Heart left ventricle (tissue), 13 donors: ENCODE data around the gene CDH23.

Source experiments
- CTCF ChIP-seq, 12 donors: fragments of 200-600 bp; sonication (generic) in 4 of 12; IDR thresholded peaks; one replicate each; pipeline versions ENCODE4 v1.5.0 to v1.8.0; 2018 to 2022; ENCODE audit warnings: antibody characterized with exemption in 12 of 12, mild to moderate bottlenecking in 5 of 12
- POLR2A ChIP-seq, 2 donors: fragments of 450-650 bp; IDR thresholded peaks; one replicate each; pipeline ENCODE4 v1.6.1; 2017; ENCODE audit warnings: antibody characterized with exemption in 2 of 2, mild to moderate bottlenecking in 2 of 2, moderate library complexity in 2 of 2
- donor health status: ischemic (EF 13 %, LVEDD 7.1; RV severe dilation, severe dysfunction).
- donor health status: DM: no; HTN: yes; CAD: no.
- donor health status: DM: no; HTN: no; CAD: no.
- donor health status: ischemic (EF 25% LVEDD 6.9; RV normal size, moderate dysfunction).
- donor health status: ischemic (EF 25% LVEDD 5.7; RV mildly dilated, moderate dysfunction).
- donor health status: ischemic (EF 35%, LVEDD 5.7; RV mildly dilated, moderate dysfunction).
- donor health status: nonischemic (EF 11% LVEDD 7.7; RV severe dilation, severe dysfunction).
- donor health status: DM: yes; HTN: yes; CAD: no.
- donor health status: PGD.
- donor health status: ischemic (EF 29% LVEDD 5.4; RV normal size, mild dysfunction).
- donor health status: nonischemic (EF 23%, LVEDD 6.1; RV moderate dilation, normal function).

- TF ChIP-seq CTCF (IDR thresholded peaks at IDR 0.05): no peak
- no peak for TF ChIP-seq POLR2A (IDR thresholded peaks at IDR 0.05)
These were observed 96.2 kb downstream of the CDH23 start for GRCh38 chr10:71492872-71493271.
